Activated CD8-positive, alpha-beta memory T cell treated with anti-CD3 and anti-CD28 coated beads for 36 hours (primary cell): ENCODE measurements around the gene LTA4H. TPM values are rescaled to one million over a fixed set of nuclear protein-coding genes. Genes with fewer than 3 reads are reported as not detected.

Experiments
- CTCF ChIA-PET: fragments of 350-600 bp; sonication (Branson Sonifier 250); formaldehyde crosslinking; loops from one replicate; lab custom pipeline; 2021; ENCODE audit warnings: antibody characterized with exemption; lab: Charles Lee
- POLR2A ChIA-PET: fragments of 350-600 bp; sonication (Branson Sonifier 250); formaldehyde crosslinking; loops from one replicate; lab custom pipeline; 2021; ENCODE audit warnings: antibody characterized with exemption; lab: Charles Lee
- total RNA-seq, 2 experiments: library from RNA; stranded (reverse); gene quantifications; one replicate each; pipeline ENCODE4 v1.2.3, GENCODE V29; 2021

LTA4H gene
- total RNA-seq, 2 experiments from 2014 or later, result 71.4 to 72.3 TPM

- ChIA-PET CTCF (interaction anchor here (0.6 to 2.4 kb wide), 4 partner anchors 57 to 154 kb away, joined by 3 to 23 read pairs (median 4); no protein-coding TSS in a partner anchor), POLR2A (no interaction called here)
These were observed 26.6 kb upstream of the LTA4H start for GRCh38 chr12:96061864-96062453.

DNA sequence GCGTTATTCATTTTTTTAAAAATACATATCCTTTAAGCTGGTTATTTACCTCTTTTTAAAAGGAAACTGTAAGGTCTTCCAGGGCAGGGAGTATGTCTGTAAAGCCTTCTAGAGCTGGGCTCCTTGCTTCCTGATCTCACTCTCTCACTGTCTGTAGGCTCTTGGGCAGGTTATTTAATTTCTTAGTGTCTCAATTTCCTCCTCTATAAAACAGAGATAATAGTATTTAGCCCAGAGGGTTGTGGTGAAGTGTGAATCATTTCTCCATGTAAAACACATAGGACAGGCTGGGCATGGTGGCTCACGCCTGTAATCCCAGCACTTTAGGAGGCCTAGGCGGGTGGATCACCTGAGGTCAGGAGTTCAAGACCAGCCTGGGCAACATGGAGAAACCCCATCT is 25.9 kb upstream of the LTA4H start:
- CTCF ChIA-PET, result interaction anchor here (0.7 to 2.4 kb wide), 4 partner anchors 58 to 455 kb away, joined by 3 to 23 read pairs (median 3); no protein-coding TSS in a partner anchor
- POLR2A ChIA-PET, result no interaction called here

DNA sequence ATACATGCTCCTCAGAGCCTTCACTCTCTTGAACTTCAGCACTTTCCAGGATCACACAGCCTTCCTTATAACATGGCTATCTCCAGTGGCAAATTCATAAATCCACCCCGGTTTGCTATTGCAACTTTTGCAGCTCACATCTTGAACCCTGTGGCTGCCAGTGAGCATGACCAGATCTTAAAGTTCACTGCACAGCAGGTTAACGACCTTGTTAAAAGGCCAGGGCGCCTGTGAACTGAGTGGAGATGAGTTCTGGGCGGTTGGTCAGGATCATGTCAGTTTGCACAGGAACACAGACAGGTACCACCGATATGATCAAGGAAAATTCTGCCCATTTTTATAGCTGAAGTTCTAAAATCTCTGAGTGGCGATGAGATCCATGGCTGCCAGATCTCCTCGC is 24.7 kb upstream of the LTA4H start:
- POLR2A ChIA-PET, result no interaction called here
- CTCF ChIA-PET, result interaction anchor here (0.9 to 1.3 kb wide), 2 partner anchors 73 to 156 kb away, joined by 3 to 4 read pairs; no protein-coding TSS in a partner anchor

GRCh38 chr12:96057986-96058553 is 22.7 kb upstream of the LTA4H start:
- POLR2A ChIA-PET, result no interaction called here
- CTCF ChIA-PET, result interaction anchor here (0.6 to 1.3 kb wide), 6 partner anchors 11 to 459 kb away, joined by 3 to 5 read pairs (median 3); no protein-coding TSS in a partner anchor

DNA sequence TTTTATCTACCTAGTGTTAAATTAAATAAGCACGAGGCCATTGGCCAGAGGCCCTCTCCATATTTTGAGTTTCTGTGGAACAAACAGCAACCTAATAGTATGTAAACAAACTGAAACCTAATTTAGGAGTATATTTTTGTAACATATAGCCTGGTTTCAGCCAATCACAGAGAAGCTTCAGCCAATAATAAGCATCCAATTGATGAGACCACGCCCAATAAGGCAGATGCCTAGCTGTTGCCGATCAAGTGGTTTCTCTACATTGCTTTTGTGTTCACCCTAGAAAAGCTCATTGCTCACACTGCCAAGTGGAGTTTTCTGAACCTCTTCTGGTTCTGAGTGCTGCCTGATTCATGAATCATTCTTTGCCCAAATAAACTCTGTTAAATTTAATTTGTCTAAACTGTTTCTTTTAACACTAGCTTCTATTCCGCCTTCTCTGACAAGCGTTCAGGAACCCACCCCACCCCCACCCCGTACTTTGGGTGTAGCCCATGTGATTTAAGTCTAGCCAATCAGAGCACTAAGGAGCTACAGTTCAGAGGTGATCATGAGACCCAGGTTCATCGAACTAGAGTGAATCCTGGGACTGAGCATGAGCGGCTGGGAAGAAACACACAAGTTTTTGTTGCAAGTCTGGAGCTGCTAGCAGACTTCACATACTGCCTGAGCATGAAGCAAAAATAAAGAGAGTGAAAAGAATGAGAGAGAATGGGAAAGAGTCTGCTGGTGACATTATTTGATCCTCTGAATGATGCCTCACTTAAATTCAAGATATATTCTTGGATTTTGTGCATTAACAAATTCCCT is 21.5 kb upstream of the LTA4H start:
- ChIA-PET CTCF (no interaction called here), POLR2A (no interaction called here)

- ChIA-PET CTCF (interaction anchor here (0.8 kb wide), 1 partner anchor 147 kb away, joined by 3 read pairs; no protein-coding TSS in a partner anchor), POLR2A (no interaction called here)
These were observed 18.8 kb upstream of the LTA4H start for GRCh38 chr12:96054244-96054610.

GRCh38 chr12:96053476-96054243 is 18.3 kb upstream of the LTA4H start:
- CTCF ChIA-PET, result interaction anchor here (0.8 kb wide), 1 partner anchor 148 kb away, joined by 3 read pairs; no protein-coding TSS in a partner anchor
- POLR2A ChIA-PET, result interaction anchor here (0.6 kb wide), 1 partner anchor 152 kb away, joined by 3 read pairs; no protein-coding TSS in a partner anchor

DNA sequence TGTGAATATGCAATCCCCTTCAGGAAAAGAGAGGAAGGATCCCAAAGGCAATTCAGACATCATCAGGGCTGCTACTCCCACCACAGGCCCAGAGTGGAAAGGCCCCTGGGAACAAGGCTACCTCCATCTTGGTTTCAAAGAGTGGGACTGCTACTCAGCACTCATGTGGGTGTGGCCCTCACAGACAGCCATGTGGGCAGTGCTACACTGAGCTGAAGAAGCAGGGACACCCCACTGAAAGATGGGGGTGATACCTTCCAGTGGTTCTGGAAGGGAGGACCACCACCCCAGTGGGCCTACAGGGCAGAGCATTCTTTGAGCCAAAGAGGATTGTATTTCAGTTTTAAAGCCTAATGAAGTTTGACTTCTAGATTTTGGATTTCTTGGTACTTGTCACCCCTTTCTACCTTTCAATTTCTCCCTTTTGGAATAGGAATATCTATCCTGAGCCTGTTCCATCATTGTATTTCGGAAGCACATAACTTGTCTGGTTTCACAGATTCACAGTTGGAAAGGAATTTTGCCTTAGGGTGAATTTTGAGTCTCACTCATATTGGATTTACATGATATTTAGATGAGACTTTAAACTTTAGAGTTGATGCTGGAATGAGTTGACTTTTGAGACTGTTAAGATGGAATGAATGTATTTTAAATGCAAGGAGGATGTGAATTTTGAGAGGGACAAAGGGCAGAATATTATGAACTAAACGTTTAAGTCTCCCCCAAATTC is 16.5 kb upstream of the LTA4H start:
- ChIA-PET POLR2A (no interaction called here), CTCF (no interaction called here)

GRCh38 chr12:96050139-96050538 is 14.8 kb upstream of the LTA4H start:
- ChIA-PET POLR2A (no interaction called here), CTCF (no interaction called here)

- CTCF ChIA-PET, result no interaction called here
- POLR2A ChIA-PET, result no interaction called here
These were observed 13.7 kb upstream of the LTA4H start for GRCh38 chr12:96049101-96049500.

GRCh38 chr12:96048393-96048969 is 13.1 kb upstream of the LTA4H start:
- CTCF ChIA-PET, result interaction anchor here (1.3 kb wide), 1 partner anchor 162 kb away, joined by 3 read pairs; no protein-coding TSS in a partner anchor
- POLR2A ChIA-PET, result no interaction called here

DNA sequence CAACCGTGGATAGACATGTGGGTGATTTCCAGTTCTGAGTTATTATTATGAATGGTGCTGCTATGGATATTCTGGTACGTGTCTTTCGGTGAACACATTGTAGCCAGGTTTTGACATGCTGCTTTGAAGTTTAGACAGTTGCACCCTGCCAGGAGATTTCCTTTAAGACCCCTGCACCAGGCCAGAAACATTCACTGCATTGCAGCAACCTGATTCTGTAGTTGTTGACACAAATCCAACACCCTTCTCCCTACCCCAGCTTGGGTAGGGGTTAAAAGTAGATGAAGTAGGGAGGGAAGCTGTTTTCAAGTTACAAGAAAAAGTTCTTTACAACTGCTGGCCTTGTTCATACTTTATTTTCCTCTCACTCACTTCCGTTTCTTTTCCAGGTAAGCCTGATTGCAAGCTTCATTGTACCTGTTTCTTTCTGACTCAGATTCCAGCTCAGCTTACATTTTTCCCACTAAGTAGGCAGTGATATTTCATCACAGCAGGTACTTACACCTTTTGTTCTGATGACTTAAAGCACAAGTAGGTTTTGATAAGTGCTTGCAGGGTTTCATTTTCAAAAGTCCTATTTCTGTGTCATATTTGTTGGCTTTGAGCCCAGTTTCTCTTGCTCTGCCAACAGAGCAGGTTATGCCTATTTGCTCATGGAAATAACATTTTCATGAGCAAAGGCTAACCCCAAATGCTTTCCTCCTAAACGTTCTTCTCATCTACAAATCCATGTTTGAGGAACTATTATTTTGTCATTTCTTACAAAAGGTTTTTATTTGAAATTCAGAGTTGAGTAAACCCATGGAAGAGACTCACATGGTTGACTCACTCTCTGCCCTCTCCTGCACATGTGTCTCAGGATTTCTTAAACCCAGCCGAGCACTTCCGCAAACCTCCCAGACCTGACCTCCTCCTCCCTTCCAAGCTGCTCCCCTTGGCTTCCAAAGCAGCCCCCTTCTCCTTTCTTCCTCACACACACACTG is 12.1 kb upstream of the LTA4H start:
- ChIA-PET POLR2A (no interaction called here), CTCF (interaction anchor here (0.7 to 1.3 kb wide), 2 partner anchors 10 to 163 kb away, joined by 3 read pairs; no protein-coding TSS in a partner anchor)

- ChIA-PET POLR2A (no interaction called here), CTCF (interaction anchor here (0.7 kb wide), 1 partner anchor 11 kb away, joined by 3 read pairs; no protein-coding TSS in a partner anchor)
These were observed 11.3 kb upstream of the LTA4H start for GRCh38 chr12:96046543-96047228.

GRCh38 chr12:96045566-96045965 is 10.2 kb upstream of the LTA4H start:
- CTCF ChIA-PET, result interaction anchor here (0.6 kb wide), 1 partner anchor 170 kb away, joined by 4 read pairs; no protein-coding TSS in a partner anchor
- POLR2A ChIA-PET, result no interaction called here

DNA sequence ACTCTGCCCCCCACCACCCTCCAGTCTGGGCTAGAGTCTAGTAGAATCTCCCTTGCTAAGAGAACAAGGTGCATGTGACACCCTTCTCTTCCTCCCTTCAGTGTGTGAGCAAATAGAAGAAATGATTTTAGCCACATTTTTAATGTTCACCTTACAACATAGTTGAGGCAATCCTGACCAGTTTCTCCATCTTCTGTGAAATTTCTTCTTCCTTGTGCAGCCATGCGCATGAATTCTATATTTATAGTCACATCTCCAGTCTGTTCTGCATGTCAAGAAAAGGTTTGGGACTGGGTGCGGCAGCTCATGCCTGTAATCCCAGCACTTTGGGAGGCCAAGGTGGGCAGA is 9.5 kb upstream of the LTA4H start:
- ChIA-PET POLR2A (no interaction called here), CTCF (no interaction called here)
